Activated T-helper 2 cell treated with anti-CD3 and anti-CD28 coated beads, Interferon-gamma antibody, Interleukin-2, Interleukin-4, amounts not matched to agents 10 μg/mL and 5 μg/mL and 100 μg/mL, durations not matched to agents 14 hours and 24 hours and 36 hours (primary cell): ENCODE measurements around the gene ACTN2. TPM values are rescaled to one million over a fixed set of nuclear protein-coding genes. Genes with fewer than 3 reads are reported as not detected.

Experiments
- DNase-seq: peaks from one replicate; pipeline ENCODE4 v3.0.0; 2021; ENCODE audit warnings: low spot score
- H3K27ac Mint-ChIP-seq: one replicate; pipeline ENCODE4 v1.8.0; 2021; ENCODE audit warnings: mixed read lengths
- H3K27me3 Mint-ChIP-seq: one replicate; pipeline ENCODE4 v1.8.0; 2021; ENCODE audit warnings: low read depth, mixed read lengths
- H3K36me3 Mint-ChIP-seq: one replicate; pipeline ENCODE4 v1.8.0; 2021; ENCODE audit warnings: low read depth, mixed read lengths
- H3K4me1 Mint-ChIP-seq: one replicate; pipeline ENCODE4 v1.8.0; 2021; ENCODE audit warnings: low read depth, mixed read lengths
- H3K4me3 Mint-ChIP-seq: one replicate; pipeline ENCODE4 v1.8.0; 2021; ENCODE audit warnings: low read depth, mild to moderate bottlenecking, moderate library complexity, mixed read lengths
- H3K9me3 Mint-ChIP-seq: one replicate; pipeline ENCODE4 v1.8.0; 2021; ENCODE audit warnings: mixed read lengths
- intact Hi-C: fragments of 100-400 bp; cut with micrococcal nuclease; formaldehyde crosslinking; loops from one replicate; pipeline ENCODE4 v1.15.1; 2023
- total RNA-seq: library from RNA; stranded (reverse); gene quantifications from 2 replicates; pipeline ENCODE4 v1.2.3, GENCODE V29; 2022

Gene ACTN2
- total RNA-seq, 1 donor from 2014 or later: 0.23 TPM

GRCh38 chr1:236768601-236769000 lies 82.3 kb downstream of the ACTN2 start:
- H3K36me3 Mint-ChIP-seq: no peaks in the 10 kb centered on the region
- no peaks in the 10 kb centered on the region for H3K9me3 Mint-ChIP-seq
- intact Hi-C loops: no loop called here
- H3K27ac Mint-ChIP-seq: no peak overlapping the region
- no peak for DNase-seq
- no peaks in the 10 kb centered on the region for H3K4me1 Mint-ChIP-seq
- peaks cover 26% of the 10 kb centered on the region for H3K27me3 Mint-ChIP-seq
- H3K4me3 Mint-ChIP-seq: no peak overlapping the region

GRCh38 chr1:236773919-236774318 lies 87.6 kb downstream of the ACTN2 start:
- intact Hi-C loops: no loop called here

GRCh38 chr1:236774926-236775325 lies 88.6 kb downstream of the ACTN2 start:
- intact Hi-C loops: no loop called here
- H3K27me3 Mint-ChIP-seq: peaks cover 18% of the 10 kb centered on the region
- no peak overlapping the region for H3K4me3 Mint-ChIP-seq
- peaks cover 13% of the 10 kb centered on the region for H3K9me3 Mint-ChIP-seq
- no peaks in the 10 kb centered on the region for H3K4me1 Mint-ChIP-seq
- no peak overlapping the region for H3K27ac Mint-ChIP-seq
- no peaks in the 10 kb centered on the region for H3K36me3 Mint-ChIP-seq
- no peak for DNase-seq

More at GRCh38 chr1:236773919-236774318, 87.6 kb downstream of the ACTN2 start:
- no peak overlapping the region for H3K27ac Mint-ChIP-seq
- no peak for DNase-seq
- no peaks in the 10 kb centered on the region for H3K4me1 Mint-ChIP-seq
- H3K4me3 Mint-ChIP-seq: no peak overlapping the region
- peaks cover 7% of the 10 kb centered on the region for H3K9me3 Mint-ChIP-seq
- peaks cover 18% of the 10 kb centered on the region for H3K27me3 Mint-ChIP-seq
- no peaks in the 10 kb centered on the region for H3K36me3 Mint-ChIP-seq

- H3K9me3 Mint-ChIP-seq: peaks cover 13% of the 10 kb centered on the region
- H3K4me3 Mint-ChIP-seq: no peak overlapping the region
- no peak for DNase-seq
- intact Hi-C loops: no loop called here
- H3K4me1 Mint-ChIP-seq: no peaks in the 10 kb centered on the region
- H3K27me3 Mint-ChIP-seq: peaks cover 27% of the 10 kb centered on the region
- H3K27ac Mint-ChIP-seq: no peak overlapping the region
- no peaks in the 10 kb centered on the region for H3K36me3 Mint-ChIP-seq
Measured at GRCh38 chr1:236779312-236779711, 93.0 kb downstream of the ACTN2 start.

GRCh38 chr1:236785477-236785876 lies 99.2 kb downstream of the ACTN2 start:
- H3K27me3 Mint-ChIP-seq: peaks cover 17% of the 10 kb centered on the region
- no peaks in the 10 kb centered on the region for H3K36me3 Mint-ChIP-seq
- no peaks in the 10 kb centered on the region for H3K4me1 Mint-ChIP-seq
- H3K4me3 Mint-ChIP-seq: no peak overlapping the region
- no peak for DNase-seq
- H3K9me3 Mint-ChIP-seq: peaks cover 4% of the 10 kb centered on the region
- intact Hi-C loops: no loop called here
- no peak overlapping the region for H3K27ac Mint-ChIP-seq

- intact Hi-C loops: no loop called here
Measured at GRCh38 chr1:236786453-236786852, 100.2 kb downstream of the ACTN2 start.

GRCh38 chr1:236794585-236795034 lies 108.3 kb downstream of the ACTN2 start:
- Mint-ChIP-seq H3K36me3 (peaks cover 3% of the 10 kb centered on the region), H3K27ac (peak overlapping the region; percentile 98), H3K9me3 (no peaks in the 10 kb centered on the region), H3K27me3 (peaks cover 11% of the 10 kb centered on the region), H3K4me3 (peak overlapping the region; percentile 92), H3K4me1 (peaks cover 26% of the 10 kb centered on the region)
- intact Hi-C loops: loop anchor here (1.0 to 10.0 kb wide), 7 partner anchors 16 to 800 kb away; partner anchors contain the start of genes EDARADD and HEATR1
- no peak for DNase-seq

More at GRCh38 chr1:236786453-236786852, 100.2 kb downstream of the ACTN2 start:
- H3K27me3 Mint-ChIP-seq: peaks cover 16% of the 10 kb centered on the region
- no peaks in the 10 kb centered on the region for H3K36me3 Mint-ChIP-seq
- H3K27ac Mint-ChIP-seq: no peak overlapping the region
- no peaks in the 10 kb centered on the region for H3K4me1 Mint-ChIP-seq
- H3K4me3 Mint-ChIP-seq: no peak overlapping the region
- DNase-seq: no peak
- H3K9me3 Mint-ChIP-seq: peaks cover 4% of the 10 kb centered on the region

- Mint-ChIP-seq H3K36me3 (peaks cover 8% of the 10 kb centered on the region), H3K27ac (peak within 1 kb of the TSS; percentile 98)
- intact Hi-C loops: loop anchor here (1.0 to 10.0 kb wide), 7 partner anchors 16 to 800 kb away; partner anchors contain the start of genes EDARADD and HEATR1
Measured at GRCh38 chr1:236795035-236795756, 108.9 kb downstream of the ACTN2 start, which contains the start of gene MTR. Gene MTR (plus strand): TSS chr1:236795292. CDS start chr1:236795704, 412 bp downstream.

GRCh38 chr1:236795757-236796667 lies 109.7 kb downstream of the ACTN2 start:
- peaks cover 12% of the 10 kb centered on the region for H3K36me3 Mint-ChIP-seq
- no peaks in the 10 kb centered on the region for H3K9me3 Mint-ChIP-seq
- peaks cover 37% of the 10 kb centered on the region for H3K4me1 Mint-ChIP-seq
- intact Hi-C loops: loop anchor here (1.0 to 10.0 kb wide), 7 partner anchors 15 to 801 kb away; partner anchors contain the start of genes EDARADD and HEATR1
- peaks cover 7% of the 10 kb centered on the region for H3K27me3 Mint-ChIP-seq
- no peak for DNase-seq
- H3K27ac Mint-ChIP-seq: peak overlapping the region; percentile 98
- peak overlapping the region; percentile 92 for H3K4me3 Mint-ChIP-seq

More at GRCh38 chr1:236795035-236795756, 108.9 kb downstream of the ACTN2 start, which contains the start of gene MTR:
- Mint-ChIP-seq H3K9me3 (no peaks in the 10 kb centered on the region), H3K27me3 (peaks cover 10% of the 10 kb centered on the region), H3K4me1 (peaks cover 32% of the 10 kb centered on the region), H3K4me3 (peak within 1 kb of the TSS; percentile 92)
- DNase-seq: peak; percentile 94

GRCh38 chr1:236799001-236799400 lies 112.7 kb downstream of the ACTN2 start:
- peaks cover 56% of the 10 kb centered on the region for H3K4me1 Mint-ChIP-seq
- H3K36me3 Mint-ChIP-seq: peaks cover 35% of the 10 kb centered on the region
- no peak overlapping the region for H3K4me3 Mint-ChIP-seq
- no peaks in the 10 kb centered on the region for H3K9me3 Mint-ChIP-seq
- intact Hi-C loops: loop anchor here (5.0 to 10.0 kb wide), 4 partner anchors 68 to 804 kb away; partner anchors contain the start of gene EDARADD
- no peak overlapping the region for H3K27ac Mint-ChIP-seq
- H3K27me3 Mint-ChIP-seq: no peaks in the 10 kb centered on the region
- DNase-seq: no peak

- no peak for DNase-seq
- Mint-ChIP-seq H3K4me3 (no peak overlapping the region), H3K4me1 (peaks cover 48% of the 10 kb centered on the region), H3K9me3 (no peaks in the 10 kb centered on the region), H3K27ac (peak overlapping the region; percentile 56), H3K27me3 (no peaks in the 10 kb centered on the region), H3K36me3 (peaks cover 42% of the 10 kb centered on the region)
- intact Hi-C loops: no loop called here
Measured at GRCh38 chr1:236800002-236800620, 113.8 kb downstream of the ACTN2 start.

- H3K4me1 Mint-ChIP-seq: peaks cover 48% of the 10 kb centered on the region
- no peak overlapping the region for H3K4me3 Mint-ChIP-seq
- no peak for DNase-seq
- no peaks in the 10 kb centered on the region for H3K27me3 Mint-ChIP-seq
- H3K9me3 Mint-ChIP-seq: no peaks in the 10 kb centered on the region
- intact Hi-C loops: no loop called here
- H3K36me3 Mint-ChIP-seq: peaks cover 44% of the 10 kb centered on the region
- peak overlapping the region; percentile 56 for H3K27ac Mint-ChIP-seq
Measured at GRCh38 chr1:236800623-236801022, 114.3 kb downstream of the ACTN2 start.
